HL-60 (cell line): ENCODE data around the gene PRRC2B.

ENCODE experiments used
- DNase-seq, 2 experiments: peaks; one replicate each; pipeline ENCODE4 v3.0.0-alpha.2; 2010 to 2020; ENCODE audit warnings: low read depth in 1 of 2, low spot score in 1 of 2
- H3K27ac ChIP-seq: fragments of 250-450 bp; sonication (Bioruptor Pico); replicated peaks from 2 replicates; pipeline ENCODE4 v1.5.1; 2020; ENCODE audit warnings: mild to moderate bottlenecking, moderate library complexity
- H3K27me3 ChIP-seq: fragments of 250-450 bp; sonication (Bioruptor Pico); 2 replicates; pipeline ENCODE4 v1.5.1; 2021; ENCODE audit warnings: mild to moderate bottlenecking, moderate library complexity; ENCODE audit not compliant: insufficient read depth, poor library complexity, severe bottlenecking
- H3K4me3 ChIP-seq: replicated peaks from 2 replicates; pipeline ENCODE4 v1.5.1; 2011; ENCODE audit warnings: mild to moderate bottlenecking, control low read depth, low read length; ENCODE audit not compliant: insufficient read depth
- CTCF ChIP-seq: IDR thresholded peaks from one replicate; pipeline ENCODE4 v1.5.1; 2011; ENCODE audit warnings: low read length, control low read depth, inconsistent platforms; ENCODE audit not compliant: insufficient read depth
- GABPA ChIP-seq: IDR thresholded peaks from 2 replicates; pipeline ENCODE4 v1.6.1; 2012; ENCODE audit warnings: low read depth
- POLR2AphosphoS5 ChIP-seq: IDR thresholded peaks from 2 replicates; pipeline ENCODE4 v1.6.1; 2012; ENCODE audit warnings: low read depth
- REST ChIP-seq: IDR thresholded peaks from 2 replicates; pipeline ENCODE4 v1.6.1; 2012; ENCODE audit warnings: low read depth; ENCODE audit not compliant: insufficient replicate concordance
- SPI1 ChIP-seq: IDR thresholded peaks from 2 replicates; pipeline ENCODE4 v1.6.1; 2012; ENCODE audit warnings: low read depth, mild to moderate bottlenecking, borderline replicate concordance

Gene PRRC2B

GRCh38 chr9:131534721-131535237 lies 140.9 kb downstream of the PRRC2B start:
- Histone ChIP-seq H3K27ac (no peak overlapping the region), H3K4me3 (no peak overlapping the region), H3K27me3 (no peaks in the 10 kb centered on the region)
- TF ChIP-seq GABPA = no peak
- TF ChIP-seq REST = no peak
- TF ChIP-seq CTCF = no peak
- TF ChIP-seq POLR2AphosphoS5 = no peak
- no peak for TF ChIP-seq SPI1
- no peak for DNase-seq

- no peak for DNase-seq
- H3K27me3 ChIP-seq = no peaks in the 10 kb centered on the region
- no peak for TF ChIP-seq POLR2AphosphoS5
- TF ChIP-seq SPI1 = no peak
- no peak for TF ChIP-seq GABPA
- TF ChIP-seq CTCF = no peak
- TF ChIP-seq REST = no peak
Measured at GRCh38 chr9:131537946-131538345, 144.1 kb downstream of the PRRC2B start.

DNA sequence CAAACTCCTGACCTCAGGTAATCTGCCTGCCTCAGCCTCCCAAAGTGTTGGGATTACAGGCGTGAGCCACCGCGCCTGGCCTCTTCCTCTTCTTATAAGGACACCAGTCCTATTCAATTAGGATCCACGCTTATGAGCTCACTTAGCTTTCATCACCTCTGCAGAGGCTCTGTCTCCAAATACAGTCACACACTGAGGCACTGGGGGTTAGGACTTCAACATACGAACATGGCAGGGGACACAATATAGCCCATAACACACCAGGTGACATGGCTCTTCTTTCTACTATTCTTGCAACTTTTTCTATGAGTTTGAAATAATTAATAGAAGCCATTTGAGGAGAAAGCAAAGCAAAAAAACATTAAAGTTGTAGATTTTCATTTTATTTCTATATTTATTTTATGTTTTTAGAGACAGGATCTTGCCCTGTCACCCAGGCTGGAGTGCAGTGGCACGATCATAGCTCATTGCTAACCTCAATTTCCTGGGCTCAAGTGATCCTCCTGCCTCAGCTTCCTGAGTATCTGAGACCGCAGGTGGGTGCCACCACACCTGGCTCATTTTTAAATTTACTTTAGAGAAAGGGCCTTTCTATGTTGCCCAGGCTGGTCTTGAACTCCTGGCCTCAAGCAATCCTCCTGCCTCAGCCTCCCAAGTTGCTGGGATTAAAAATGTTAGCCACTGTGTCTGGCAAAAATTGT lies 145.5 kb downstream of the PRRC2B start:
- no peaks in the 10 kb centered on the region for H3K27me3 ChIP-seq
- DNase-seq = no peak
- H3K27ac ChIP-seq = no peak overlapping the region
- no peak for TF ChIP-seq CTCF
- no peak for TF ChIP-seq POLR2AphosphoS5
- TF ChIP-seq GABPA = no peak
- TF ChIP-seq REST = no peak
- no peak for TF ChIP-seq SPI1
- no peak overlapping the region for H3K4me3 ChIP-seq

More at GRCh38 chr9:131537946-131538345, 144.1 kb downstream of the PRRC2B start:
- H3K27ac ChIP-seq = no peak overlapping the region
- H3K4me3 ChIP-seq = no peak overlapping the region
